Kidney capillary endothelial cell (primary cell): ENCODE measurements around the gene ANKRD30B.
"Not testable (repeated sequence)": the region's sequence is repeated elsewhere in the genome, so short reads cannot be mapped to it uniquely, and the experiment has no call there.

Experiments used
- DNase-seq: peaks from one replicate; pipeline ENCODE4 v3.0.0-alpha.2; 2018; ENCODE audit warnings: low spot score

Gene ANKRD30B

DNA sequence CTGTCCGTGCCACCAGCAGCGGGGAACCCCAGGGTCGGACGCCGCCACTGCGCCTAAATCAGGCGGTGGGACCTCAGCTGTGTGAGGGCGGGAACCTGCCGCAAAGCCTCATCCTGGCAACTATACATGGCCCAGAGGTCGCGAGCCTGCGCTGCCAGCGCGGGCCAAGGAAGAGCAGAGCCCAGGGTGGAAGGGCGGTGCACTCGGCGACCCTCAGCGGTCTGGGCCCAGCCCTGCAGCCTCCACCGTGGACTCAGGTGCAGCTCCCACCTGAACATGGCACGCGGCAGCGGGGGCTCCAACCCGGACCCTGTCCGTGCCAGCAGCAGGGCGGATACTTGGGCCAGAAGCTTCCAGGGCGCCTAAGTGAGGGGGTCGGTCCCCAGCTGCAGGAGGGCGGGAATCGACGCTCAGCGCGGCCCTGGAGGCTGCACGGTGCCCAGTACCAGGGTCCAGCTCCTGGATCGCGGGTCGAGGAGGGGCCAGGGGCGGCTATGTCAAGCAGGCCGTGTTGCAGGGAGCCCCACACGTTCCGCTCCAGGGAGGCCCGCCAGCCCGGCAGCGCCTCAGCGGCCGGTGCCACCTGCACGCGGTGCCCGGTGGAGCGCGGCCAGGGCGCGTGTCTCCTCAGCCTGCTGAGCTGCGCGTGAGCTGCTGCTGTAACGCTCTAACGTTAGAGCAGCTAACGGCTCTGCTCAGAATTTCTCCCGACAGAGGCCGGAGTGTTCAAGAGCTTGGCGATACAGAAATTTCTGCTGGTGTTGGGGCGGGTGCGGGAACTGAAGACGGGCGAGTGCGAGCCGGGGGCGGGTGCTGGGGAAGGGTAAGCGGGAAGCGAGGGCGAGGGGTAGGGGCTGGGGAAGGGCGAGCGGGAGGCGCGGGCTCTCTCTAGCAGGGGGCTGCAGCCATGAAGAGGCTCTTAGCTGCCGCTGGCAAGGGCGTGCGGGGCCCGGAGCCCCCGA is at the start of gene ANKRD30B:
ANKRD30B (plus strand) TSS at position 660 of the 962 bp plus-strand sequence; CDS start at position 908, 248 bp downstream.
- no peak for DNase-seq

GRCh38 chr18:14701286-14702040 is 46.5 kb upstream of the ANKRD30B start:
- not testable (repeated sequence) for DNase-seq

DNA sequence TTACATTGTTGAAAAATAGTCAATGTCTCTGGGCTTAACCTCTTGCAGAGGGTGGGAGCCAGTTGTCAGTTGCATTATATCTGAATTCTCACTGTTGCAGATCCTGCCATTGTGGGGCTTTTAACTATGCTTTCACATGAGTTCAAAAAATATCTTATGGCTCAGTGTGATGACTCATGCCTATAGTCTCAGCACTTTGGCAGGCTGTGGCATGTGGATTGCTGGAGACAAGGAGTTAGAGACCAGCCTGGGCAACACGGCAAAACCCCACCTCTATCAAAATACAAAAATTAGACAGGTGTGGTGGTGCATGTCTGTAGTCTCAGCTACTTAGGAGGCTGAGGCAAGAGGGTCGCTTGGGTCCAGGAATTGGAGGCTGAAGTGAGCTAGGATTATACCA is 38.2 kb upstream of the ANKRD30B start:
- DNase-seq = not testable (repeated sequence)

DNA sequence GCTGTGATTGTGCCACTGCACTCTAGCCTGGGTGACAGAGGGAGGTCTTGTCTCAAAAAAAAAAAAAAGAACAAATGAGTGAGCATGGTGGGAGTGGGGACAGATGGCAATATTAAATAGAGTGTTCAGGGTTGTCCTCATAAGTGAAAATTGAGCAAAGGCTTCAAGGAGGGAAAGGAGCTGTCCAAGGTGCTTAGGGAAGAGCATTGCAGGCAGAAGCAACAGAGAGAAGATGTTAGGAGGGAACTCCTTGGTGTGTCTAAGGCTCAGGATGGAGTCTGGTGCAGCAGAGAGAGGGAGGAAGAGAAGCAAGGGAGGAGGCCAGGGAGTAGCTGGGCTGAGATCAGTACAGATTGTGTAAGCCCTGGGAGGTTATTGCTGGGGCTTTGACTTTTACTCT is 26.4 kb upstream of the ANKRD30B start:
- not testable (repeated sequence) for DNase-seq

GRCh38 chr18:14739056-14739455 is 8.9 kb upstream of the ANKRD30B start:
- DNase-seq = not testable (repeated sequence)

DNA sequence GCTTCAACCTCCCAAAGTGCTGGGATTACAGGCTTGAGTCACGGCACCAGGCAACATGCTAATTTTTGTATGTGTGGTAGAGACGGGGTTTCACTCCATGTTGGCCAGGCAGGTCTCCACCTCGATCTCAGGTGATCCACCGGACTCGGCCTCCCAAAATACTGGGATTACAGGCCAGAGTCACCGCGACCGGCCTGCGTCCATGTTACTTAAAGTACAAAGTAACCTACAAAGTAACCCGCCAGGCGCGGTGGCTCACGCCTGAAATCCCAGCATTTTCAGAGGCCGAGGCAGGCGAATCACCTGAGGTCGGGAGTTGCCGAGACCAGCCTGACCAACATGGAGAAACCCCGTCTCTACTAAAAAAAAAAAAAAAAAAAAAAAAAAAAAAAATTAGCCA is 1.1 kb upstream of the ANKRD30B start:
- no peak for DNase-seq

GRCh38 chr18:14748496-14748895 is 524 bp downstream of the ANKRD30B start:
- no peak for DNase-seq

GRCh38 chr18:14763566-14763965 is 15.6 kb downstream of the ANKRD30B start:
- not testable (repeated sequence) for DNase-seq

DNA sequence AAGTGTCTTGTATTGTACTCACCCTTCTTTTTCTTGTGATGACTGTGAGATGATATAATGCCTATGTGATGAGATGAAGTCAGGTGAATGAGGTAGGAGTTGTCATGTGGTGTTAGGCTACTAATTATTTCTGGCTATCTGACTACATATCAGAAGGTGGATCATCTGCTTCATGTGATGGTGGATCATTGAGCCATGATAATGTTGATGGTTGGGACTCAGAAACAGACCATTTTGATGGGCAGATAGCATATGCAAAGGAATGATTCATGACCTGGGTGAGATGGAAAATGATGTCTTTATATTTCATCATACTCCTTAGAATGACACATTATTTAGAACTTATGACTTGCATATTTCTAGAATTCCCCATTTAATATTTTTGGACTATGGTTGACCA is 19.5 kb downstream of the ANKRD30B start:
- DNase-seq = no peak

- DNase-seq = no peak
These were observed 20.3 kb downstream of the ANKRD30B start for GRCh38 chr18:14768241-14768640.

GRCh38 chr18:14769381-14769780 is 21.4 kb downstream of the ANKRD30B start:
- no peak for DNase-seq

DNA sequence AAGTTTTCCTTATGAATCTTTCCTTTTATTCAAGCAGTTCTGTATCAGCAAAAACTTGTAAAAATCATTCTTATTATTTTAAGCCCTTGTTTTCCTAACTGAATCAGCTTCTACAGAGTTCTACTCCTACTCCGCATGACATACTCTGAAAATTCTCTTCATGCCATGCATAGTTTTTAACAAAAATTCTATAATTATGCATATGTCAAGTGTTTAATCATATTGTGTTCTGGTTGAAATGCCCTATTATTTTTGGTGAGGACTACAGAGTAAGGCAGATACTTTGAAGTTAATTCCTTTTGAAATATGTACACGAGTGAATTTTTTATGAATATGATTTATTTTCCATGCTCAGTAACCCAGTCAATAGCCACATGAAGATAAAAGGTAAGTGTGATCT is 28.8 kb downstream of the ANKRD30B start:
- no peak for DNase-seq

- DNase-seq = no peak
These were observed 33.7 kb downstream of the ANKRD30B start for GRCh38 chr18:14781671-14782070.

DNA sequence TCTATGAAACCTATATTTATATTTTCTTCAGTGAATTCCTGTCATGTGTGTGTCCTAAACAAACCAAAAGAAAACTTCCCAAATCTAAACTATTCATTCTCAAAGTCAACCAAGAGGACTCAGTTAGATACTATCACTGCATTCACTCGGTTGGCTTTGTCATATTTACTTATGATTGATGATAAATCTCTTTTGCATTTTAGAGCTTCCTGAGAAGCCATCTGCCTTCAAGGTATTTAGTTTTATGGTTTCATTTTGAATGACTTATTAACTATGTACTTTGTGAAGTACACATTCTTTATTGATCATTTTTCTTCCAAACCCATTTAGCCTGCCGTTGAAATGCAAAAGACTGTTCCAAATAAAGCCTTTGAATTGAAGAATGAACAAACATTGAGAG is 36.2 kb downstream of the ANKRD30B start:
- no peak for DNase-seq

- DNase-seq = not testable (repeated sequence)
These were observed 48.9 kb downstream of the ANKRD30B start for GRCh38 chr18:14796876-14797275.

DNA sequence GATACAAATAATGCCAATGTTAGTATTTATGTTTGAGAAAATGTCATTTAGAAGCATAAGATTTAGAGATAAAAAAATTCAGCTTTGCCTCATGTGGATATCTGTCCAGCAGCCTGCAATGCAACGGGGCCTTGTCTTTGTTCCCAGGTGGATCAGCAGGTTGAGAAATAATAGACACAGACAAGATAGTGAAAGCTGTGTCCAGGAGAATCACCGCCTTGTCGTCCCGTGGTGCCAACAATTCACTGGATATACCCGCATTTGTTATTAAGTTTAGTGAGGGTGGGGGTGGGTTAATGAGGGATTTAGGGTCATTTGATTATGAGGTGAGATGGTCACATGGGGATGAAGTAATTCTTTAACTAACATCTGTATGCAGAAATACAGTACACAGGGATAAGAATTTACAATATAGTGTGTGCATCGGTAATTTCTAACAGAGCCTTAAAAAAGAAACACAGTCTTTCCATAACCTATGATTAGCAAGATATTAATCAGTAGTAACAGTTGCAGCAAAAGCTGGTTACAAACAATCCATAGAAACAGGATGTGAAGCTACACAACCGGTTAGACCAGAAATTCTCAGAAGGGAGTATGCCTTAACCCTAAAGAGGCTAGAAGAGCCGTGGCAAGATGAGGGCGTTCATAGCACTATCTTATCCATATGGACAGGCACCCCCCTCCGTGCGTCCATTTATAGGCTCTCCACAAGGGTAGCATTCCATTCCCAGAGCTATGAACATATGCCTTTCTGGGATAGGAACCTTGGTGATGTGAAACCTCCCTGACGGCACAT is 50.2 kb downstream of the ANKRD30B start:
- DNase-seq = not testable (repeated sequence)

GRCh38 chr18:14811081-14811480 is 63.1 kb downstream of the ANKRD30B start:
- not testable (repeated sequence) for DNase-seq

GRCh38 chr18:14826972-14827632 is 79.1 kb downstream of the ANKRD30B start:
- not testable (repeated sequence) for DNase-seq

DNA sequence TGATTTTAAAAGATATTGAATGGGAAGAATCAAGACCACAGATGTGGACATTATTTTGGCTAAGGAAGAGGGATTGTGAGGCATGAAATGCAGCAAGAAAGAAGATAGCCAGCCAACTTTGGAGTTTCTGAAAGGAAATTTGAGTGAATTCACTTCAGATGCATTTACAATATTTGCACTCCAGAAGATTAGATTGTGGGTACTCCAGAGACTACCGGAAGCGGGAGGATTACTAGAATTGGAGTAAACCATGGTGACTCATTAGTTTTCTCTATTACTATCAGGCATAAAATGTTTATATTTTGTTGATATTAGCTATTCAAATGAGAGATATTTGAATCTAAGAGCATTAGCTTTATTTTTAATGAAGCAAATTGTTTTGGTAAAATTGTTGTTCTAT is 93.6 kb downstream of the ANKRD30B start:
- DNase-seq = not testable (repeated sequence)

- DNase-seq = not testable (repeated sequence)
These were observed 103.6 kb downstream of the ANKRD30B start for GRCh38 chr18:14851533-14851932.

GRCh38 chr18:14855634-14856033 is 107.7 kb downstream of the ANKRD30B start:
- DNase-seq = not testable (repeated sequence)
